Endodermal cell (in vitro differentiated cells): ENCODE data around the gene SPEM2. TPM values are rescaled to one million over a fixed set of nuclear protein-coding genes. Genes with fewer than 3 reads are reported as not detected.

ENCODE experiments used
- DNase-seq: peaks from one replicate; pipeline ENCODE4 v3.0.0-alpha.2; 2017
- H3K27ac ChIP-seq: 2 replicates; pipeline ENCODE4 v1.5.1; 2013; ENCODE audit warnings: mild to moderate bottlenecking, low read depth, low read length, moderate library complexity
- H3K27me3 ChIP-seq: 2 replicates; pipeline ENCODE4 v1.6.1; 2013; ENCODE audit warnings: mild to moderate bottlenecking, low read length, moderate library complexity; ENCODE audit not compliant: insufficient read depth, control insufficient read depth, poor library complexity, severe bottlenecking
- H3K36me3 ChIP-seq: 2 replicates; pipeline ENCODE4 v1.7.0; 2013; ENCODE audit warnings: mild to moderate bottlenecking, low read length, moderate library complexity; ENCODE audit not compliant: control insufficient read depth, insufficient read depth
- H3K4me1 ChIP-seq: one replicate; pipeline ENCODE4 v1.7.0; 2013; ENCODE audit warnings: low read length; ENCODE audit not compliant: control insufficient read depth, insufficient read depth
- H3K4me3 ChIP-seq: 2 replicates; pipeline ENCODE4 v1.5.1; 2013; ENCODE audit warnings: mild to moderate bottlenecking, low read length, moderate library complexity
- H3K9ac ChIP-seq: 2 replicates; pipeline ENCODE4 v1.6.1; 2013; ENCODE audit warnings: mild to moderate bottlenecking, low read length, moderate library complexity; ENCODE audit not compliant: poor library complexity, severe bottlenecking; ENCODE audit errors: extremely low read depth
- H3K9me3 ChIP-seq: 2 replicates; pipeline ENCODE4 v1.6.1; 2013; ENCODE audit warnings: mild to moderate bottlenecking, low read length, moderate library complexity; ENCODE audit not compliant: control insufficient read depth
- H3K27ac Mint-ChIP-seq: 2 replicates; pipeline ENCODE4 v1.8.0; 2020; ENCODE audit warnings: mixed read lengths
- H3K27me3 Mint-ChIP-seq: 2 replicates; pipeline ENCODE4 v1.8.0; 2021; ENCODE audit warnings: mild to moderate bottlenecking, mixed read lengths; ENCODE audit not compliant: insufficient read depth
- H3K36me3 Mint-ChIP-seq: 2 replicates; pipeline ENCODE4 v1.8.0; 2020; ENCODE audit warnings: low read depth, mixed read lengths
- H3K4me1 Mint-ChIP-seq: 2 replicates; pipeline ENCODE4 v1.8.0; 2020; ENCODE audit warnings: mixed read lengths
- H3K4me3 Mint-ChIP-seq: 2 replicates; pipeline ENCODE4 v1.8.0; 2020; ENCODE audit warnings: mild to moderate bottlenecking, moderate library complexity, mixed read lengths
- H3K9me3 Mint-ChIP-seq: 2 replicates; pipeline ENCODE4 v1.8.0; 2020; ENCODE audit warnings: mild to moderate bottlenecking, mixed read lengths
- CTCF ChIP-seq: fragments of 200-600 bp; sonication (generic); conservative IDR thresholded peaks from 2 replicates; pipeline ENCODE4 v1.5.0; 2021; ENCODE audit warnings: antibody characterized with exemption, mild to moderate bottlenecking
- WGBS, 2 experiments: methylation state at CpG; one replicate each; pipeline versions ENCODE4 v1.1.5 to v1.1.7; 2013; ENCODE audit warnings: missing lambda C conversion rate in 2 of 2, mixed read lengths in 1 of 2; ENCODE audit not compliant: insufficient coverage in 1 of 2, insufficient read length in 1 of 2; 5-methylcytosine and 5-hydroxymethylcytosine counted together
- total RNA-seq, 2 donors: library from RNA; stranded (reverse); fragmentation: NEBNext Ultra II Directional in 1 of 2; extraction: Animal tissue kit (Norgen Biotek cat#: 25700) in 1 of 2; gene quantifications; 2 replicates in 1 of 2; 3 replicates in 1 of 2; pipeline ENCODE4 v1.2.1, GENCODE V29; 2021

Gene SPEM2
- total RNA-seq, 2 donors from 2014 or later: not detected

GRCh38 chr17:7425756-7426155, 340 bp downstream of the SPEM2 start:
- Histone ChIP-seq H3K36me3 (no peaks in the 10 kb centered on the region), H3K4me3 (no peak overlapping the region), H3K4me1 (no peaks in the 10 kb centered on the region), H3K27ac (no peak overlapping the region), H3K27me3 (no peaks in the 10 kb centered on the region), H3K9me3 (no peaks in the 10 kb centered on the region), H3K9ac (no peak overlapping the region)
- no peaks in the 10 kb centered on the region for H3K4me1 Mint-ChIP-seq
- no peak for TF ChIP-seq CTCF
- no peaks in the 10 kb centered on the region for H3K36me3 Mint-ChIP-seq
- no peak for DNase-seq
- 89 to 92% methylated on average over 7 to 8 of the region's 8 CpGs for WGBS, 2 experiments
- no peak overlapping the region for H3K27ac Mint-ChIP-seq
- H3K27me3 Mint-ChIP-seq: peaks cover 20% of the 10 kb centered on the region
- no peak overlapping the region for H3K4me3 Mint-ChIP-seq
- no peaks in the 10 kb centered on the region for H3K9me3 Mint-ChIP-seq

GRCh38 chr17:7426203-7426863, 917 bp downstream of the SPEM2 start:
- no peak overlapping the region for H3K9ac ChIP-seq
- no peaks in the 10 kb centered on the region for H3K4me1 Mint-ChIP-seq
- H3K4me3 ChIP-seq: no peak overlapping the region
- DNase-seq: no peak
- H3K4me1 ChIP-seq: no peaks in the 10 kb centered on the region
- no peak overlapping the region for H3K4me3 Mint-ChIP-seq
- 94 to 99% methylated on average over 18 to 33 of the region's 33 CpGs for WGBS, 2 experiments
- H3K27ac ChIP-seq: no peak overlapping the region
- H3K27me3 ChIP-seq: no peaks in the 10 kb centered on the region
- no peaks in the 10 kb centered on the region for H3K9me3 ChIP-seq
- no peaks in the 10 kb centered on the region for H3K36me3 Mint-ChIP-seq
- no peak for TF ChIP-seq CTCF
- H3K9me3 Mint-ChIP-seq: no peaks in the 10 kb centered on the region
- no peaks in the 10 kb centered on the region for H3K36me3 ChIP-seq
- no peak overlapping the region for H3K27ac Mint-ChIP-seq
- H3K27me3 Mint-ChIP-seq: peaks cover 26% of the 10 kb centered on the region

- DNase-seq: no peak
These were observed 1.6 kb downstream of the SPEM2 start for GRCh38 chr17:7426896-7427489.

More at GRCh38 chr17:7426896-7427489, 1.6 kb downstream of the SPEM2 start:
- Histone ChIP-seq H3K36me3 (no peaks in the 10 kb centered on the region), H3K4me1 (no peaks in the 10 kb centered on the region), H3K9ac (no peak overlapping the region), H3K27me3 (no peaks in the 10 kb centered on the region), H3K9me3 (no peaks in the 10 kb centered on the region), H3K4me3 (no peak overlapping the region), H3K27ac (no peak overlapping the region)
- Mint-ChIP-seq H3K9me3 (no peaks in the 10 kb centered on the region), H3K27ac (no peak overlapping the region), H3K36me3 (no peaks in the 10 kb centered on the region), H3K4me3 (no peak overlapping the region), H3K4me1 (no peaks in the 10 kb centered on the region), H3K27me3 (peaks cover 27% of the 10 kb centered on the region)
- TF ChIP-seq CTCF: no peak
- 94 to 98% methylated on average over 24 to 29 of the region's 29 CpGs for WGBS, 2 experiments
